GM21528 (cell line): ENCODE data around the gene CASP8AP2.
"Not testable (repeated sequence)": the region's sequence is repeated elsewhere in the genome, so short reads cannot be mapped to it uniquely, and the experiment has no call there.

ENCODE experiments used
- ATAC-seq: cut with Tn5 transposase; IDR thresholded peaks from one replicate; pipeline ENCODE4 v1.9.1; 2021; ENCODE audit warnings: mild to moderate bottlenecking, moderate library complexity; ENCODE audit not compliant: unreplicated experiment, low FRiP score

CASP8AP2 gene

GRCh38 chr6:89829472-89830169, at the start of gene CASP8AP2:
CASP8AP2 (plus strand) TSS chr6:89829880.
- ATAC-seq = peak; percentile 97

- ATAC-seq = no peak
Measured at GRCh38 chr6:89781070-89782034, 48.3 kb upstream of the CASP8AP2 start.

GRCh38 chr6:89782222-89782621, 47.5 kb upstream of the CASP8AP2 start:
- ATAC-seq = no peak

- ATAC-seq = not testable (repeated sequence)
Measured at GRCh38 chr6:89783293-89783692, 46.4 kb upstream of the CASP8AP2 start.

- ATAC-seq = no peak
Measured at GRCh38 chr6:89784838-89785237, 44.8 kb upstream of the CASP8AP2 start.

- no peak for ATAC-seq
Measured at GRCh38 chr6:89786970-89787369, 42.7 kb upstream of the CASP8AP2 start.

GRCh38 chr6:89787660-89788328, 41.9 kb upstream of the CASP8AP2 start:
- ATAC-seq = no peak

- ATAC-seq = no peak
Measured at GRCh38 chr6:89789980-89790379, 39.7 kb upstream of the CASP8AP2 start.

- ATAC-seq = no peak
Measured at GRCh38 chr6:89790403-89790802, 39.3 kb upstream of the CASP8AP2 start.

- peak; percentile 77 for ATAC-seq
Measured at GRCh38 chr6:89792881-89793280, 36.8 kb upstream of the CASP8AP2 start.

- no peak for ATAC-seq
Measured at GRCh38 chr6:89793586-89793985, 36.1 kb upstream of the CASP8AP2 start.

GRCh38 chr6:89794324-89794723, 35.4 kb upstream of the CASP8AP2 start:
- ATAC-seq = no peak

GRCh38 chr6:89797317-89797716, 32.4 kb upstream of the CASP8AP2 start:
- no peak for ATAC-seq

GRCh38 chr6:89799096-89799495, 30.6 kb upstream of the CASP8AP2 start:
- no peak for ATAC-seq

- ATAC-seq = no peak
Measured at GRCh38 chr6:89799756-89800155, 29.9 kb upstream of the CASP8AP2 start.

- no peak for ATAC-seq
Measured at GRCh38 chr6:89803271-89803670, 26.4 kb upstream of the CASP8AP2 start.

GRCh38 chr6:89805814-89806371, 23.8 kb upstream of the CASP8AP2 start:
- no peak for ATAC-seq

- no peak for ATAC-seq
Measured at GRCh38 chr6:89807581-89807980, 22.1 kb upstream of the CASP8AP2 start.

- not testable (repeated sequence) for ATAC-seq
Measured at GRCh38 chr6:89813422-89813821, 16.3 kb upstream of the CASP8AP2 start.

- ATAC-seq = no peak
Measured at GRCh38 chr6:89817481-89817880, 12.2 kb upstream of the CASP8AP2 start.

GRCh38 chr6:89818977-89819335, 10.7 kb upstream of the CASP8AP2 start:
- peak; percentile 33 for ATAC-seq
